Measurements from ENCODE around the gene BASP1.

BASP1 gene

DNA sequence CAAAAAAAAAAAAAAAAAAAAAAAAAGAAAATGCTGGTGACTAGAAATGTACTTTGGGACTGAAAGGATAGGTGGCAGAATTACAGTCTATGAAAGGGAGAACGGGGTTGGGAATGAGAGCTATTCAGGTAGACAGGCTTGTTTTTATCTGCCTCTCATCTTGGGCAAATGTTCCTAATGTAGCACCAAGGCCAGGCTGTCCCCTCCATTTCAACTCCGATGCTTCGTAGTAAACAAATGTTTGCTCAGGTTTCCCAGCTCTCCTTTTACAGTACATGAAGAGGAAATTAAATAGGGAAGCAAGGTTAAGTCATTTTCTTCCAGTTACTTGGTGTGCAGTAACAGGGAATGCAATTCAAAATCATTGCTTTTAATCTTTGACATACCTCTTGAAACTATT is 4.4 kb upstream of the BASP1 start:
- Histone ChIP-seq H3K36me3 (ENCODE audit: insufficient read depth, insufficient read length, low read length) (no peaks in the 10 kb centered on the region), H3K9ac (ENCODE audit: insufficient read length, low read depth) (no peak overlapping the region)
- TF ChIP-seq SUZ12 (IDR thresholded peaks at IDR 0.05; ENCODE audit: extremely low read depth, insufficient read depth, insufficient read length) = no peak
- no peak for TF ChIP-seq YY1 (IDR thresholded peaks at IDR 0.05; ENCODE audit: insufficient read depth, insufficient read length)
- TF ChIP-seq ZNF274 (IDR thresholded peaks at IDR 0.05; ENCODE audit: low read depth, low read length) = no peak

GRCh38 chr5:17213938-17214337 is 3.5 kb upstream of the BASP1 start:
- TF ChIP-seq YY1 (IDR thresholded peaks at IDR 0.05; ENCODE audit: insufficient read depth, insufficient read length) (no peak), SUZ12 (IDR thresholded peaks at IDR 0.05; ENCODE audit: extremely low read depth, insufficient read depth, insufficient read length) (no peak), ZNF274 (IDR thresholded peaks at IDR 0.05; ENCODE audit: low read depth, low read length) (no peak)
- Histone ChIP-seq H3K9me3 (ENCODE audit: insufficient read depth, low read length) (no peaks in the 10 kb centered on the region), H3K4me3 (ENCODE audit: insufficient read length, low read depth) (no peak overlapping the region), H3K9ac (ENCODE audit: insufficient read length, low read depth) (no peak overlapping the region), H3K36me3 (ENCODE audit: insufficient read depth, insufficient read length, low read length) (no peaks in the 10 kb centered on the region), H3K27me3 (ENCODE audit: insufficient read depth, insufficient read length) (no peaks in the 10 kb centered on the region), H3K4me1 (ENCODE audit: insufficient read depth, insufficient read length) (no peaks in the 10 kb centered on the region)
- DNase-seq (ENCODE audit: low read depth, low spot score) = no peak

More for the DNA sequence above, 4.4 kb upstream of the BASP1 start:
- DNase-seq (ENCODE audit: low read depth, low spot score) = no peak
- Histone ChIP-seq H3K4me1 (ENCODE audit: insufficient read depth, insufficient read length) (no peaks in the 10 kb centered on the region), H3K9me3 (ENCODE audit: insufficient read depth, low read length) (no peaks in the 10 kb centered on the region), H3K27me3 (ENCODE audit: insufficient read depth, insufficient read length) (no peaks in the 10 kb centered on the region), H3K4me3 (ENCODE audit: insufficient read length, low read depth) (no peak overlapping the region)

DNA sequence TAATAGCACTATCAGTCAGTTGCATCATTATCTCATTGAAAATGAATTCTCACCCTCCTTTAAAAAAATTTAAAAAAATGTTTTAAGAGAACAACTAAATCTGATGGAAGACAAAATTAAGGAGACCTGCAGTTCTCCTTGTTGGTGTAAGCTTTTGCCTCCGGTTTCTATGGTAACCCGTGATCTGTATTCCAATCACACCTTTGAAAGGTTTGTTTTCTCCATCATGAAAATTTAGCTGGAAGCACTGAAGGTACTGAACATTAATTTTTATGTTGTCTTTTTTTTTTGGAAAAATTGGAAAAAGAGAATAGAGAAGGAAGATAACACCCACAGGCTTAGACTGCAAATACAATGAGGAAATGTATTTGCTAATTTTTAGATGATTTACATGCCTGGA is 2.5 kb upstream of the BASP1 start:
- Histone ChIP-seq H3K36me3 (ENCODE audit: insufficient read depth, insufficient read length, low read length) (peaks cover 5% of the 10 kb centered on the region), H3K9me3 (ENCODE audit: insufficient read depth, low read length) (no peaks in the 10 kb centered on the region), H3K9ac (ENCODE audit: insufficient read length, low read depth) (no peak overlapping the region), H3K4me3 (ENCODE audit: insufficient read length, low read depth) (no peak overlapping the region), H3K27me3 (ENCODE audit: insufficient read depth, insufficient read length) (no peaks in the 10 kb centered on the region), H3K4me1 (ENCODE audit: insufficient read depth, insufficient read length) (no peaks in the 10 kb centered on the region)
- TF ChIP-seq ZNF274 (IDR thresholded peaks at IDR 0.05; ENCODE audit: low read depth, low read length) = no peak
- TF ChIP-seq YY1 (IDR thresholded peaks at IDR 0.05; ENCODE audit: insufficient read depth, insufficient read length) = no peak
- no peak for TF ChIP-seq SUZ12 (IDR thresholded peaks at IDR 0.05; ENCODE audit: extremely low read depth, insufficient read depth, insufficient read length)
- no peak for DNase-seq (ENCODE audit: low read depth, low spot score)

DNA sequence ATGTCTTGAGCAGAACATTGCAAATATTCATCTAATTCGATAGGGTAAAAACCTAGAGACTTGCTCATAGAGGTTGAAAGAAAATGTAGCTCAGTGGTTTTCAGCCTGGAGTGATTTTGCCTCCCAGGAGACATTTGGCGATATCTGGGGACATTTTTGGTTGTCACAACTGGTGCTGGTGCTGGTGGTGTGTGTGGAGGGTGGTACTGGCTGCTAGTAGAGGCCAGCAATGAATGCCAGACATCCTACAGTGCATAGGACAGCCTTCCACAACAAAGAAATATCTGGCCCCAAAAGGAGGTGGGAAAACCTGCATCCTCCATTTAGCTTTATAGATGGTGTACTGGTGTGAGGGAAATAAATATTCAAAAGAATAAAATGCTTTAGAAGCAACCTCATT is 2.1 kb upstream of the BASP1 start:
- H3K9me3 ChIP-seq (ENCODE audit: insufficient read depth, low read length) = no peaks in the 10 kb centered on the region
- no peaks in the 10 kb centered on the region for H3K4me1 ChIP-seq (ENCODE audit: insufficient read depth, insufficient read length)
- no peak overlapping the region for H3K9ac ChIP-seq (ENCODE audit: insufficient read length, low read depth)
- H3K27me3 ChIP-seq (ENCODE audit: insufficient read depth, insufficient read length) = no peaks in the 10 kb centered on the region
- no peak for TF ChIP-seq YY1 (IDR thresholded peaks at IDR 0.05; ENCODE audit: insufficient read depth, insufficient read length)
- TF ChIP-seq ZNF274 (IDR thresholded peaks at IDR 0.05; ENCODE audit: low read depth, low read length) = no peak
- TF ChIP-seq SUZ12 (IDR thresholded peaks at IDR 0.05; ENCODE audit: extremely low read depth, insufficient read depth, insufficient read length) = no peak
- H3K36me3 ChIP-seq (ENCODE audit: insufficient read depth, insufficient read length, low read length) = peaks cover 10% of the 10 kb centered on the region
- no peak for DNase-seq (ENCODE audit: low read depth, low spot score)
- H3K4me3 ChIP-seq (ENCODE audit: insufficient read length, low read depth) = peak overlapping the region; percentile 10

DNA sequence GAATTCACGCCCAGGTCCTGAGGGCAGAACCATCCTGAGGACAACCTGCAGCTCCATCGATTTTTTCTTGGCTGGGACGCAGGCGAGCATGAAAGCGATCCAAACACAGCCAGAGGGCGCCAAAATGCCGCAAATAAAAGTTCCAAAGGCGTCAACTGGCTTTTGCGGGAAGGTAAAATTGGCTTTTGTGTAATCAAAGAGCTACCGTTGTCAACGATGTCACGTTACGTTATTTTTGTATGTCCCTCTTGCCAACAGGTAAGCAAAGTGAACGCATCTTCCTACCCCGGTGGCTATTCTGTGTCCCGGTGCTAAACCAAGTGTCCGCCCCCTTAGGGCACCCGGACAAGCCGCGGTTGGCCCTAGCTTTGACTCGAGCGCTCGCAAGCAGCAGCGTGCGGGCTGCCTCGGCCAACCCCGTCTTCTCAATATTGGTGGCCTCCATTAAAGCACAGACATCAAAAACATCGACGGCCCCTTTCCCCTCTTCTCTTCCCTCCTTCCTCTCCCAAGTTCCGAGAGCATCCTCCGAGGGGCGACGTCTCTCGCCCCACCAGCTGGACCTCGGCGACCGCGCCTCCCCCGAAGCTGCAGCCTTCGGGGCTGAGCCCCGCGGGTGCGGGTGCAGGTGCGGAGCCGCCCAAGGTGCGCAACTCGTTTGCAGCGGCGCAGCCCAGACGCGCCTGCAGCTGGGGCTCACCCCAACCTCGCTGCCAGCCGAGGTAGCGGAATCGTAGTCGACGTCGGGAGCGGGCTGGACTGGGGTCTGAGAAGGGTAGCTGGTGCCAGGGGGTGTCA is 1.1 kb upstream of the BASP1 start:
- no peaks in the 10 kb centered on the region for H3K27me3 ChIP-seq (ENCODE audit: insufficient read depth, insufficient read length)
- H3K4me3 ChIP-seq (ENCODE audit: insufficient read length, low read depth) = peak overlapping the region; percentile 75
- H3K4me1 ChIP-seq (ENCODE audit: insufficient read depth, insufficient read length) = no peaks in the 10 kb centered on the region
- no peak for TF ChIP-seq ZNF274 (IDR thresholded peaks at IDR 0.05; ENCODE audit: low read depth, low read length)
- no peak for TF ChIP-seq SUZ12 (IDR thresholded peaks at IDR 0.05; ENCODE audit: extremely low read depth, insufficient read depth, insufficient read length)
- TF ChIP-seq YY1 (IDR thresholded peaks at IDR 0.05; ENCODE audit: insufficient read depth, insufficient read length) = no peak
- H3K9ac ChIP-seq (ENCODE audit: insufficient read length, low read depth) = peak overlapping the region; percentile 77
- DNase-seq (ENCODE audit: low read depth, low spot score) = peak; percentile 73
- H3K9me3 ChIP-seq (ENCODE audit: insufficient read depth, low read length) = no peaks in the 10 kb centered on the region
- H3K36me3 ChIP-seq (ENCODE audit: insufficient read depth, insufficient read length, low read length) = peaks cover 13% of the 10 kb centered on the region

- Histone ChIP-seq H3K27me3 (ENCODE audit: insufficient read depth, insufficient read length) (no peaks in the 10 kb centered on the region), H3K9me3 (ENCODE audit: insufficient read depth, low read length) (no peaks in the 10 kb centered on the region), H3K4me3 (ENCODE audit: insufficient read length, low read depth) (peak overlapping the region; percentile 75), H3K4me1 (ENCODE audit: insufficient read depth, insufficient read length) (no peaks in the 10 kb centered on the region), H3K9ac (ENCODE audit: insufficient read length, low read depth) (peak overlapping the region; percentile 77), H3K36me3 (ENCODE audit: insufficient read depth, insufficient read length, low read length) (peaks cover 13% of the 10 kb centered on the region)
- no peak for TF ChIP-seq YY1 (IDR thresholded peaks at IDR 0.05; ENCODE audit: insufficient read depth, insufficient read length)
- no peak for TF ChIP-seq SUZ12 (IDR thresholded peaks at IDR 0.05; ENCODE audit: extremely low read depth, insufficient read depth, insufficient read length)
- TF ChIP-seq ZNF274 (IDR thresholded peaks at IDR 0.05; ENCODE audit: low read depth, low read length) = no peak
- DNase-seq (ENCODE audit: low read depth, low spot score) = no peak
Measured at GRCh38 chr5:17216974-17217492, 398 bp upstream of the BASP1 start.

DNA sequence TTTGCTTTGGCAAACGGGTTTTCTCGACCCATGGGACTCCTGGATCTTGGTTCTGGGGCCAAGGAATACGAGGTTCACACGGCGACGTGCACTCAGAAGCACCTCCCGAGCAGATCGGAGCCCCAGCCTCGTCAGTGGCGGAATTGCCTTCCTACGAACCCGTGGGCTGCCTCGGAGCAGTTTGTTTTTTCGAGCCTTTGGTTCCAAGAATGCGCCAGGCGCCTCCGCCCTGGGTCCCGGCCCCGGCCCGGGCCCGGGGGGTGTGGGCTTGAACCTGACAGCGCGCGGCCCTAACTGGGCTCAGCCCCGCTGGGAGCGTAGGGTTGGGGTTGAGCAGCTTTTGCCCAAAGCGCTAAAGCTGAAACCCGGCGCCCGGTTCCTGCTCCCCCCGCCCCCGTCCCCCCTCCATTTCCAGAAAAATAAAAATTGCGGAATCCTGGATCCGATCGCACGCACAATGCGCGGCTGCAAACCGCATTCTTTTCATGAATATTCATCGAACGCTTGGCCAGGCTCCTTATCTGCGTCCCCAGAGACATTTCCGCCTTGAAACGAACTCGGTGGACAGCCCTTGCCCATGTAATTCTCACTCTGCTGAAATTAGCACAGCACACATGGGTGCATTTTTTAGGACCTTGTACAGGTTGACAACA is 1.0 kb downstream of the BASP1 start:
- TF ChIP-seq YY1 (IDR thresholded peaks at IDR 0.05; ENCODE audit: insufficient read depth, insufficient read length) = no peak
- no peak for TF ChIP-seq SUZ12 (IDR thresholded peaks at IDR 0.05; ENCODE audit: extremely low read depth, insufficient read depth, insufficient read length)
- no peak for TF ChIP-seq ZNF274 (IDR thresholded peaks at IDR 0.05; ENCODE audit: low read depth, low read length)
- Histone ChIP-seq H3K4me3 (ENCODE audit: insufficient read length, low read depth) (peak overlapping the region; percentile 89), H3K4me1 (ENCODE audit: insufficient read depth, insufficient read length) (no peaks in the 10 kb centered on the region), H3K9ac (ENCODE audit: insufficient read length, low read depth) (peak overlapping the region; percentile 90), H3K27me3 (ENCODE audit: insufficient read depth, insufficient read length) (no peaks in the 10 kb centered on the region), H3K36me3 (ENCODE audit: insufficient read depth, insufficient read length, low read length) (peaks cover 13% of the 10 kb centered on the region), H3K9me3 (ENCODE audit: insufficient read depth, low read length) (no peaks in the 10 kb centered on the region)
- DNase-seq (ENCODE audit: low read depth, low spot score) = no peak
